ENCODE measurements around the gene GATAD2A.

The GATAD2A gene

DNA sequence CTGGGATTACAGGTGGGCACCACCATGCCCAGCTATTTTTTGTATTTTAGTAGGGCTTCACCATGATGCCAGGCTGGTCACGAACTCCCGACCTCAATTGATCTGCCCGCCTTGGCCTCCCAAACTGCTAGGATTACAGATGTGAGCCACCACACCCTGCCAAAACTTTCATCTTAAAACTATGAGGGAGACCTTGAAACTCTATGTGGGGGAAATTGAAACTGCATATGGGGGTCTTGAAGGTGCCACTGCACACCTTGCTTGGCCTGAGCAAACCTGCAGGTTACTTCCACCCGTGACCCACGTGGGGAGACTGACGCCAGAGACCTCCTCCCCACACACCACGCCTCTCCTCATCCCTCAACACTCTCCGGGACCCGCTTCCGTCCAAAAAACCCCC is 148.2 kb downstream of the GATAD2A start:
- Histone ChIP-seq H3K27ac (replicated peaks) (no peak overlapping the region), H3K27me3 (ENCODE audit: insufficient read depth, poor library complexity, severe bottlenecking) (no peaks in the 10 kb centered on the region), H3K4me3 (replicated peaks; ENCODE audit: insufficient read depth, low read length) (no peak overlapping the region)
- DNase-seq (ENCODE audit: low read depth in 1 of 2, low spot score in 1 of 2) = no peak
- TF ChIP-seq GABPA (IDR thresholded peaks at IDR 0.05; ENCODE audit: low read depth) (no peak), POLR2AphosphoS5 (IDR thresholded peaks at IDR 0.05; ENCODE audit: low read depth) (no peak), CTCF (IDR thresholded peaks at IDR 0.05; ENCODE audit: insufficient read depth, low read length) (no peak), SPI1 (IDR thresholded peaks at IDR 0.05; ENCODE audit: borderline replicate concordance, low read depth) (no peak)
- TF ChIP-seq, protein P1, sequence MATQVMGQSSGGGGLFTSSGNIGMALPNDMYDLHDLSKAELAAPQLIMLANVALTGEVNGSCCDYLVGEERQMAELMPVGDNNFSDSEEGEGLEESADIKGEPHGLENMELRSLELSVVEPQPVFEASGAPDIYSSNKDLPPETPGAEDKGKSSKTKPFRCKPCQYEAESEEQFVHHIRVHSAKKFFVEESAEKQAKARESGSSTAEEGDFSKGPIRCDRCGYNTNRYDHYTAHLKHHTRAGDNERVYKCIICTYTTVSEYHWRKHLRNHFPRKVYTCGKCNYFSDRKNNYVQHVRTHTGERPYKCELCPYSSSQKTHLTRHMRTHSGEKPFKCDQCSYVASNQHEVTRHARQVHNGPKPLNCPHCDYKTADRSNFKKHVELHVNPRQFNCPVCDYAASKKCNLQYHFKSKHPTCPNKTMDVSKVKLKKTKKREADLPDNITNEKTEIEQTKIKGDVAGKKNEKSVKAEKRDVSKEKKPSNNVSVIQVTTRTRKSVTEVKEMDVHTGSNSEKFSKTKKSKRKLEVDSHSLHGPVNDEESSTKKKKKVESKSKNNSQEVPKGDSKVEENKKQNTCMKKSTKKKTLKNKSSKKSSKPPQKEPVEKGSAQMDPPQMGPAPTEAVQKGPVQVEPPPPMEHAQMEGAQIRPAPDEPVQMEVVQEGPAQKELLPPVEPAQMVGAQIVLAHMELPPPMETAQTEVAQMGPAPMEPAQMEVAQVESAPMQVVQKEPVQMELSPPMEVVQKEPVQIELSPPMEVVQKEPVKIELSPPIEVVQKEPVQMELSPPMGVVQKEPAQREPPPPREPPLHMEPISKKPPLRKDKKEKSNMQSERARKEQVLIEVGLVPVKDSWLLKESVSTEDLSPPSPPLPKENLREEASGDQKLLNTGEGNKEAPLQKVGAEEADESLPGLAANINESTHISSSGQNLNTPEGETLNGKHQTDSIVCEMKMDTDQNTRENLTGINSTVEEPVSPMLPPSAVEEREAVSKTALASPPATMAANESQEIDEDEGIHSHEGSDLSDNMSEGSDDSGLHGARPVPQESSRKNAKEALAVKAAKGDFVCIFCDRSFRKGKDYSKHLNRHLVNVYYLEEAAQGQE (IDR thresholded peaks at IDR 0.05; ENCODE audit: insufficient replicate concordance, low read depth) = no peak

GRCh38 chr19:19554074-19555023 is 148.9 kb downstream of the GATAD2A start:
- peak in 1 of 2 experiments; percentile 45 for DNase-seq (ENCODE audit: low read depth in 1 of 2, low spot score in 1 of 2)
- no peak overlapping the region for H3K4me3 ChIP-seq (replicated peaks; ENCODE audit: insufficient read depth, low read length)

DNA sequence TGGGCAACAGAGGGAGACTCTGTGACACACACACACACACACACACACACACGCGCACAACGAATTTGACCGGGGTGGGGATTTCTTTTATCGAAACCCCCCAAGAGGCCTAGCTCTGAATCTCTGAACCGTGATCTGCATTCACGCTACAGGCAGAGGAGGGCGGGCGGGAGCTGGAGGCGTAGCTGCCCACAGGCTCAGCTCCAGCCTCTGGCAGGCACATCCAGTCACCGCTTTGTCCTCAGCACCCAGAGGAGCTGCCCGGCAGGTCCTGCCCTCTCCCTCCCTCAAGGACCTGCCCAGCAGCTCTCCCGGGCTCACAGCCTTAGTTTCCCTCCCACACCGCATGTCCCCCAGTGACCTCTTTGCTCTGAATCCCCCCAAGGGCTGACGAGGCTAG is 152.6 kb downstream of the GATAD2A start:
- Histone ChIP-seq H3K27me3 (ENCODE audit: insufficient read depth, poor library complexity, severe bottlenecking) (no peaks in the 10 kb centered on the region), H3K27ac (replicated peaks) (no peak overlapping the region), H3K4me3 (replicated peaks; ENCODE audit: insufficient read depth, low read length) (no peak overlapping the region)
- TF ChIP-seq SPI1 (IDR thresholded peaks at IDR 0.05; ENCODE audit: borderline replicate concordance, low read depth) (no peak), POLR2AphosphoS5 (IDR thresholded peaks at IDR 0.05; ENCODE audit: low read depth) (no peak), CTCF (IDR thresholded peaks at IDR 0.05; ENCODE audit: insufficient read depth, low read length) (no peak), GABPA (IDR thresholded peaks at IDR 0.05; ENCODE audit: low read depth) (no peak)
- TF ChIP-seq, protein P1 (IDR thresholded peaks at IDR 0.05; ENCODE audit: insufficient replicate concordance, low read depth) = no peak
- no peak for DNase-seq (ENCODE audit: low read depth in 1 of 2, low spot score in 1 of 2)

More at GRCh38 chr19:19554074-19555023, 148.9 kb downstream of the GATAD2A start:
- Histone ChIP-seq H3K27ac (replicated peaks) (no peak overlapping the region), H3K27me3 (ENCODE audit: insufficient read depth, poor library complexity, severe bottlenecking) (no peaks in the 10 kb centered on the region)
- TF ChIP-seq CTCF (IDR thresholded peaks at IDR 0.05; ENCODE audit: insufficient read depth, low read length) = peak; percentile 78
- TF ChIP-seq, protein P1 (IDR thresholded peaks at IDR 0.05; ENCODE audit: insufficient replicate concordance, low read depth) = no peak
- no peak for TF ChIP-seq SPI1 (IDR thresholded peaks at IDR 0.05; ENCODE audit: borderline replicate concordance, low read depth)
- TF ChIP-seq GABPA (IDR thresholded peaks at IDR 0.05; ENCODE audit: low read depth) = no peak
- no peak for TF ChIP-seq POLR2AphosphoS5 (IDR thresholded peaks at IDR 0.05; ENCODE audit: low read depth)
